HG03103 (cell line): ENCODE measurements around the gene PRDX1.
"Not testable (repeated sequence)": the region's sequence is repeated elsewhere in the genome, so short reads cannot be mapped to it uniquely, and the experiment has no call there.

Experiments
- ATAC-seq: cut with Tn5 transposase; IDR thresholded peaks from one replicate; pipeline ENCODE4 v1.9.1; 2021; ENCODE audit warnings: low read depth; ENCODE audit not compliant: unreplicated experiment

PRDX1 gene

DNA sequence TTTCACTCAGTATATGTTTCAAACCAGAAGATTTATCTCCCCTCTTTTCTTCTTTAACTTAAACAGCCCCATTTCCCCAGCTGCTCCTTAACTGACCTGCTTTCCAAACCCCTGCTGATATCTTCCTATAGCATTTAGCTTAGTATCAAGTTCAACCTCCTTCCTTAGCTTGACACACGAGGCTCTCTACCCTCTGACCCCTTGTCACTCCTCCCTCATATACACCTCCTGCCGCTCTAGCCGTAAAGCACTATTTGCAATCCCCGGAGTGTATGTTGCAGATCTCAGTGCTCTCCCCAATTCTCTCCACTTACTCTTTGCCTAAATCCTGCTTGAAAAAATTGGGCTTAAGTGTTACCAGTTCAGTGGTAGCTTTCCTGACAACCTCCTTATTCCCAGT, 15.2 kb upstream of the PRDX1 start:
- ATAC-seq: no peak

- ATAC-seq: no peak
These were observed 14.5 kb upstream of the PRDX1 start for GRCh38 chr1:45535988-45536766.

DNA sequence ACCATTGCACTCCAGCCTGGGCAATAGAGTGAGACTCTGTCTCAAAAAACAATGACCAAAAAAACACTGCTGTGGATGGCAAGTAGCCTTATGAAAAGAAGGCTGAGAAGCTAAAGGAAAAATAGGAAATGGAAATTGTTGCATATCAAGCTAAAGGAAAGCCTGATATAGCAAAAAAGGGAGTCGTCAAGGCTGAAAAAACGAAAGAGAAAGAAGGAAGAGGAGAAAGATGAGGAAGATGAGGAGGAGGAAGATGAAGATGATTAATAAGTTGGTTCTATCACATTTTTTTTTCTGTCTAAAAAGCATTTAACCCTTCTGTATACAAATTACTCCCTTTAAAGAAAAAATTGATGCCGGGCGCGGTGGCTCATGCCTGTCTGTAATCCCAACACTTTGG, 10.2 kb upstream of the PRDX1 start:
- ATAC-seq: no peak

DNA sequence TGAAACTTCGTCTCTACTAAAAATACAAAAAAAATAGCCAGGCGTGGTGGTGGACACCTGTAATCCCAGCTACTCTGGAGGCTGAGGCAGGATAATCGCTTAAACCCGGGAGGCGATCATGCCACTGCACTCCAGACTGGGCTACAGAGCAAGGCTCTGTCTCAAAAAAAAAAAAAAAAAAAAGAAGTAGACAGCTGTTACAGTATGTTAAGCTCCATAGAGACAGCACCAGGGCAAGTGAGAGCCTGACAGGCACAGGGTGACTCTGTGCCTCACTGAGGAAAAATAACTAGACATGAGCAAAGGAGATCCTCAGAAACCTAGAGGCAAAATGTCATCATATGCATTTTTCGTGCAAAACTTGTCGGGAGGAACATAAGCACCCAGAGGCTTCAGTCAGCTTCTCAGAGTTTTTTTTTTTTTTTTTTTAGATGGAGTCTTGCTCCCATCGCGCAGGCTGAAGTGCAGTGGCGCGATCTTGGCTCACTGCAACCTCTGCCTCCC, 9.0 kb upstream of the PRDX1 start:
- ATAC-seq: no peak

- no peak for ATAC-seq
These were observed 4.5 kb upstream of the PRDX1 start for GRCh38 chr1:45526135-45526644.

DNA sequence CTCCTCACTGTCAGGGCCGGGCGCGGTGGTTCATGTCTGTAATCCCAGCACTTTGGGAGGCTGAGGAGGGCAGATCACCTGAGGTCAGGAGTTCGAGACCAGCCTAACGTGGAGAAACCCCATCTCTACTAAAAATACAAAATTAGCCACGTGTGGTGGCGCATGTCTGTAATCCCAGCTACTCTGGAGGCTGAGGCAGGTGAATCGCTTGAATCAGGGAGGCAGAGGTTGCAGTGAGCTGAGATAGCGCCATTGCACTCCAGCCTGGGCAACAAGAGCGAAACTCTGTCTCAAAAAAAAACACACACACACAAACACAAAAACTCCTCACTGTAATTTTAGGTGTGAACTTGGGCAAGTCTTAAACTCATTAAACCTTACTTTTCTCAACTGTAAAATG, 2.3 kb upstream of the PRDX1 start:
- not testable (repeated sequence) for ATAC-seq

- not testable (repeated sequence) for ATAC-seq
These were observed 1.8 kb upstream of the PRDX1 start for GRCh38 chr1:45523516-45523915.

DNA sequence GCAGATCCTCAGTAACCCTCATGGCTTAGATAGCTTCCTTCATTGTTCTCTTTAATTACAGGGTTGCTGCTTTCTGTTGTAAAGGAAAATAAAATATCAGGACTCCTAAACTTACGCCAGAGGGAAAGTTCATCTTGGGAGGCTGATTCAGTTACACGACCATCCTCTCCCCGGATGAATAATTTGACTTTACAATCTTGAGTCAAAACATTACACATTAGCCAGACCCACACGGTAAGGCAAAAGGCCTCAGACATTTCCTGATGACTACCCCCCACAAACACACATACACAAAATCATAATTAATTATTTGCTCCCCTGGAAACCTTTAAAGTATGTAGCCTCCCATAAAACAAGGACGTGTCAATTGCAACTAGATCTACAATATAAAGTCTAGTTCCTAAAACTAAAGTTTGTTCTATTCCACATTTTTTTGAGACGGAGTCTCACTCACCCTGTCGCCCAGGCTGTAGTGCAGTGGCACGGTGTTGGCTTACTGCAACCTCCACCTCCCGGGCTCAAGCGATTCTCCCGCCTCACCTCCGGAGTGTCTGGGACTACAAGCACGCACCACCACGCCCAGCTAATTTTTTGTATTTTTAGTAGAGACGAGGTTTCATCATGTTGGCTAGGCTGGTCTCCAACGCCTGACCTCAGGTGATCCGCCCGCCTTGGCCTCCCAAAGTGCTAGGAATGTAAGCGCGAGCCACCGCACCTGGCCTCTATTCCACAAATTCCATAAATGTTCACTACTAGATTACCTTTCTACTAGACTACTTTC, 830 bp upstream of the PRDX1 start:
- ATAC-seq: no peak

DNA sequence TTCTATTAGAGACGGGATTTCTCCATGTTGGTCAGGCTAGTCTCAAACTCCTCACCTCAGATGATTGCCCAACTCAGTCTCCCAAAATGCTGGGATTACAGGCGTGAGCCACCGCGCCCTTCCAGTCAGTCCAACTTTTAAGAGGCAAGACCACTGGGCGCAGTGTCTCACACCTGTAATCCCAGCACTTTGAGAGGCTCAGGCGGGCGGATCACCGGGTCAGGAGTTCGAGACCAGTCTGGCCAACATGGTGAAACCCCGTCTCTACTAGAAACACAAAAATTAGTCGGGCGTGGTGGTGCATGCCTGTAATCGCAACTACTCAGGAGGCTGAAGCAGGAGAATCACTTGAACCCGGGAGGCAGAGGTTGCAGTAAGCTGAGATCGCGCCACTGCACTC, 1.9 kb downstream of the PRDX1 start:
- not testable (repeated sequence) for ATAC-seq

DNA sequence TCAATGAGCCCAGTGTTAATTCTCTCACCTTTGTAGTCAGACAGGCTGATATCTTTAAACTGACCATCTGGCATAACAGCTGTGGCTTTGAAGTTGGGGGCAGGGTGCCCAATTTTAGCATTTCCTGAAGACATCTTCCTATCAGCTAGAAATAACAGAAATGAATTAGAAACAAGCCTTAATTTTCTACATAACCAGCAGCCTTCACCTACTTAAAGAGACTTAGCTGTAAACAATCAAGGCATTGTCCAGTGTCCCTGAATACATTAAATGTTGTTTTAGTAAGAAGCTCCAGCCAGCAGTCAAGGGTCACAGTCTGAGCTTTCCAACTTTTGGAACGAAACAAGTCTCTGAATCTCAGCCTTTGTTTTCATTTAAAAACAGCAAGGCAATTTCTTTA, 2.8 kb downstream of the PRDX1 start:
- ATAC-seq: no peak

GRCh38 chr1:45518366-45518765, 3.3 kb downstream of the PRDX1 start:
- not testable (repeated sequence) for ATAC-seq

DNA sequence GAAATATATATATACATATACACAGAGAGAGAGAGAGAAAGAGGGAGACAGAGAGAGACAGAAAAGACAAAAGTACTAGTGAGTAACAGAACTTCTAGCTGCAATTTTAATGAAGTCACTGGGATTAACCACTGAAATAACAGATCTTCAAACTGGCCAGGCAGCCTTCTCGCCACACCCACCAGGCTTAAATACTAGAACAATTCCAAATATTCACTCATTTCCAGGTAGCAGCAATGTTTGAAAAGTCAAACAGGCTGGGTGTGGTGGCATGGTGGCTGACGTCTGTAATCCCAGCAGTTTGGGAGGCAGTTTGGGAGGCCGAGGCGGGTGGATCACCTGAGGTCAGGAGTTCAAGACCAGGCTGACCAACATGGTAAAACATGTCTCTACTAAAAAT, 5.2 kb downstream of the PRDX1 start:
- no peak for ATAC-seq

GRCh38 chr1:45516036-45516435, 5.6 kb downstream of the PRDX1 start:
- ATAC-seq: no peak

DNA sequence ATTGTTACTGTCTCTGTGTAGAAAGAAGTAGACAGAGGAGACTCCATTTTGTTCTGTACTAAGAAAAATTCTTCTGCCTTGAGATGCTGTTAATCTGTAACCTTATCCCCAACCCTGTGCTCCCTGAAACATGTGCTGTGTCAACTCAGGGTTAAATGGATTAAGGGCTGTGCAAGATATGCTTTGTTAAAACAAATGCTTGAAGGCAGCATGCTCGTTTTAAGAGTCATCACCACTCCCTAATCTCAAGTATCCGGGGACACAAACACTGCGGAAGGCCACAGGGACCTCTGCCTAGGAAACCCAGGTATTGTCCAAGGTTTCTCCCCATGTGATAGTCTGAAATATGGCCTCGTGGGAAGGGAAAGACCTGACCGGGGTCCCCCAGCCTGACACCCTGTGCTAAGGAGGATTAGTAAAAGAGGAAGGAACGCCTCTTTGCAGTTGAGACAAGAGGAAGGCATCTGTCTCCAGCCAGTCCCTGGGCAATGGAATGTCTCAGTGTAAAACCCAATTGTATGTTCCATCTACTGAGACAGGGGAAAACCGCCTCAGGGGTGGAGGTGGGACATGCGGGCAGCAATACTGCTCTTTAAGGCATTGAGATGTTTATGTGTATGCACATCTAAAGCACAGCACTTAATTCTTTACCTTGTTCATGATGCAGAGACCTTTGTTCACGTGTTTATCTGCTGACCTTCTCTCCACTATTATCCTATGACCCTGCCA, 8.0 kb downstream of the PRDX1 start:
- not testable (repeated sequence) for ATAC-seq

GRCh38 chr1:45512641-45513054, 9.0 kb downstream of the PRDX1 start:
- ATAC-seq: no peak

- no peak for ATAC-seq
These were observed 10.6 kb downstream of the PRDX1 start for GRCh38 chr1:45510972-45511527.

DNA sequence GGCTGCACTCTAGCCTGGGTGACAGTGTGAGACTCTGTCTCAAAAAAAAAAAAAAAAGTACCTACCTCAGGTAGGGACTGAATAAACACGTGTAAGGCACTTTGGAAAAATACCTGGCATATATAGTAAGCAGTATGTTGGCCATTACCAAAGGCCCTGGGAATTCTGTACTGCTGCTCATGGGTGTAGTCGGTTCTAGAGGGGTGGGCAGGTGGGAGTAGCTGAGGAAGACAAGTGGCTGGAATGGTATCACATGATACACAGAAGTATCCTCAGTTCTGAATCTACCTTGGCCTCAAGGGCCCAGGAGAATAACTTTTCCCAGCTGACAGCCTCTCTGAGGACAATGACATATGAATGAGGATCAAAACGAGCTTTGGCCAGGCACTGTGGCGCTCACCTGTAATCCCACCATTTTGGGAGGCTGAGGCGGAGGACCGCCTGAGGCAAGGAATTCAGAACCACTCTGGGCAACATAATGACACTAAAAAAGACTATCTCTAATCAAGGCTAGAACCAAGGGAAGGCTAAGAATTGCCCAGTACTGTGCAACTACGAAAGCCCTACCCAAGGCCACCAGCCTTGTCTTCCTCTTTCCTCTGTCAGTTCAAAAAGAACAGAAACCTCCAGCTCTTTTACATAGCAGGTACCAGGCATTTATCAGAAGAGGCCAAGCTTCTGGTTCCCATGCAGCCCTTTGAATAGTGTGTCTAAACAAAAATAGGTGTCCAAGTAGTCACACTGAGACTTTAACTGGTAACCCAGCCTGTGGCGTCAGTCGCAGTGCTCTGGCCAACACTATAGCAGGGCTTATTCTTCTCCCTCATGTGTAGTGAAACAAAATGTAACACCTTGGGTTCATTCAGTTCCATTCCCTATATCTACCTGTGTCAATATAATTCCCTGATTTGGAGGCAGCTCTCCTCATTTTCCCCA, 11.4 kb downstream of the PRDX1 start:
- ATAC-seq: no peak

GRCh38 chr1:45508295-45509151, 13.2 kb downstream of the PRDX1 start:
- ATAC-seq: no peak

- no peak for ATAC-seq
These were observed 13.8 kb downstream of the PRDX1 start for GRCh38 chr1:45507893-45508292.
